Stimulated activated CD4-positive, alpha-beta T cell treated with anti-CD3 and anti-CD28 coated beads, Interleukin-15, amount 100 ng/mL, for 48 hours (primary cell): Measurements from ENCODE around the gene COX11.

Source experiments
- DNase-seq, 2 donors: peaks; one replicate each; pipeline ENCODE4 v3.0.0-alpha.2; 2020; ENCODE audit warnings: low read depth in 2 of 2

Gene COX11

DNA sequence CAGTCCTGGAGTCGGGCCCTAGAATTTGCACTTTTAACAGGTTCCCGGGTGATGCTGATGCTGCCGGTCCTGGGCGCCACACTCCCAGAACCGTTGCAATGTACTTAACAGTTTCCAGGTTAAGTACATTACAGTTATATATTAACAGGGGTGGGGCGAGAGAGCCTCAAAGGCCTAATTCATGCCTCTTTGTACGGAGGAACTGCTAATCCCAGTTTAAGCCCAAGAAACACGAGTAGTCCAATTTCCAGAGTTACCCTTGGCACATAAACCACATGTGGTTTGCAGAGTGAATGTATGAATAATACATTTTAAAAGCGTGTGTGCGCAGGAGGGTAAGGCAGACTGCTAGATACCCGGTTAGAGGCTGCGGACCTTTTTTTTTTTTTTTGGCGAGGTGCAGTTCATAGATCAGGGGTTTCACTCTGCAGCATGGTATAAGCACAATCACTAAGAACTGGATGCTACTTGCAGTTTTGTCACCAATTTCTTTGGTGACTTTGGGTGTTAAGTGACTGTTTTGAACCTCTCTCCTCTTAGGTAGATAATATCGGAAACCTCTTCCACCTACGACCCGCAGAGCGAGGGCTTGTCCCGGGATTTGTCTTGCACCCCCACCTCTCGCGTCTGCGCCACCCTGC is 713 bp downstream of the COX11 start:
- peak in 1 of 2 donors; percentile 40 for DNase-seq

- DNase-seq, result no peak
Observed at GRCh38 chr17:54956791-54957190, 11.7 kb downstream of the COX11 start.

DNA sequence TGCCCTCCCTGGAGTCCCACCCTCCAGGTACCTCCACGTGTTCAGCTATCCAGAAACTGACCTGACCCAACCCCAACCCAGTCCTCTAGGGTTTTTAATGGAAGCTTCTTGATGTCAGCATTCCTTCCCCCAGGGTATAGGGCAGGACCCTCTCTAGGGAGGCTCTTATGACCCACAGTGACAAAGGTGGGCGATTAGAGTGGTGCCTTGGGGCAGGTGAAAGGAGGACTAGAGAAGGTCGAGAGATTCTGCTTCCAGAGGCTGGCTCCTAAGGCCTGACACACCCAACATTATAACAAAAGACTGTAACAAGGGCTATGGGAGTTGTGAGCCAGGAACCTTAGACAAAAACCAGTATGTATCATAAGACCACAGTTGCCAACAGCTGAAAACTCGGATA is 17.2 kb downstream of the COX11 start:
- DNase-seq, result no peak

DNA sequence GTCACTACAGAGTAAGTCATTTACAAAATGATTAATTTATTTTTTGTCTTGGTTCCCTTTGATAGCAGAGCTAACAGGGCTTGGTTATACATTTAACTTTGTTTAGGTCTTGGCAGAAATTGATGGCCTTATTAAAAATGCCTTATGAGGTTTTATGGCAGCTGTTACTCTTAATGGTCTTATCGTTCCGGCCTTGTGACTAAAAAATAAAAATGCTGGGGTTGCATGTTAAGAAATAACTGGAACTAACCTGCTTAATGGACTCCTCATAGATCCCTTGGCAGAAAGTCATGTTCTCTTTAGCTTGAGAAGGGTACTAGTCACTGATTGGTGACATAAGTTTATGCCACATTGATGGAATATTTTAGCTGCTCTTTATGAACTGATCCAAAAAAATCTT is 18.3 kb downstream of the COX11 start:
- no peak for DNase-seq

DNA sequence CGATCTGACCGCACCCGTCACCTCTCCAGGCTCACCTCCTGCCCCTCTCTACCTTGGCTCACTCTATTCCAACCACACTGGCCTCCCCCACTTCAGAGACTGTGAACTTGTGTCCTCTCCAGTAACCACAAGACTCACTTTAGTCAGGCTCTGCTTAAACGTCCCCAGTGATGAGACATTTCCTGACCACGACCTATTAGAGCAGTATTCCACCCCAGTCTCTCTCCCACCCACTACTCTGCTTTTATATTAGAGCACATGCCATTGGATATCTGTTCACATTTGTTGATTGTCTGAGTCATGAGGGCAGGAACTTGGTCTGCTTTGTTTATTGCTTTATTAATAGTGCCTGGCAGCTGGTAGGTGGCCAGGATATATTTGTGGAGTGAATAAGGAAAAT is 20.1 kb downstream of the COX11 start:
- DNase-seq, result no peak

GRCh38 chr17:54947396-54947795 is 21.1 kb downstream of the COX11 start:
- DNase-seq, result no peak

GRCh38 chr17:54945671-54946070 is 22.8 kb downstream of the COX11 start:
- no peak for DNase-seq

- no peak for DNase-seq
Observed at GRCh38 chr17:54945231-54945630, 23.2 kb downstream of the COX11 start.

- no peak for DNase-seq
Observed at GRCh38 chr17:54944796-54945195, 23.7 kb downstream of the COX11 start.

GRCh38 chr17:54941285-54941684 is 27.2 kb downstream of the COX11 start:
- no peak for DNase-seq

- no peak for DNase-seq
Observed at GRCh38 chr17:54937426-54937825, 31.0 kb downstream of the COX11 start.

GRCh38 chr17:54937018-54937417 is 31.4 kb downstream of the COX11 start:
- DNase-seq, result no peak

DNA sequence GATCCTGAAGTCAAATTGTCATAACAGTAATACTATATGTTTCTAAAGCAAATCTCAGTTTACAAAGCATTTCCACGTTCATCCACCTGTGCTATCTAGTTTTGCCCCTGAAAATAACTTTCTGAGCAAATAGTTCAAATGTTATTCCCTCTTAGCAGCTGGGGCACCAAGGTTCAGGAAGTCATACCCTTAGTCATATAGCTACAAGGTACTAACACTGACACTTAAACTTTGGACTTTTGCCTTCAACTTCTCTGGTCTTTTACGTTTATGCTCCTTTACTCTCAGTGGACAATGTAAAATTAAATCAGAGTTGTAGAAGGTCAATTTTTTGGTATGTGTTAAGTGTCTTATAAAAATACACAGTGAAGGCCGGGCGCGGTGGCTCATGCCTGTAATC is 33.0 kb downstream of the COX11 start:
- no peak for DNase-seq

DNA sequence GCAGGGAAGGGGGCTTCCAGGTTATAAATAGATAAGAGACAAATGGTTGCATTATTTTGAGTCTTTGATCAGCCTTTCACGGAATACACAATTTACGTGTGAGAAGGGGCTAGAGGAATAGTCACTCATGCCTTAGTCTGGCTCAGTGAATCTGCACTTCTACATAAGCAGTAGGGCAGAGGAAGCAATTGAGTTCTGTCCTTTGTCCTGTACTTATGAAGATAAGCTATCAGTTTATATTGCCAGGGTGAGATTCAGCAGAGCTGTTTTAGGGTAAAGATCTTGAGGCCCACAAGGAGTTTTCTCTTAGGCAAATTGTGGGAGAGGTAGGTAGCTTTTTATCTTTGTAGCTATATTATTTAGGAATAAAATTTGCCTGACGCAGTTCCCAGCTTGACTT is 34.5 kb downstream of the COX11 start:
- DNase-seq, result no peak

DNA sequence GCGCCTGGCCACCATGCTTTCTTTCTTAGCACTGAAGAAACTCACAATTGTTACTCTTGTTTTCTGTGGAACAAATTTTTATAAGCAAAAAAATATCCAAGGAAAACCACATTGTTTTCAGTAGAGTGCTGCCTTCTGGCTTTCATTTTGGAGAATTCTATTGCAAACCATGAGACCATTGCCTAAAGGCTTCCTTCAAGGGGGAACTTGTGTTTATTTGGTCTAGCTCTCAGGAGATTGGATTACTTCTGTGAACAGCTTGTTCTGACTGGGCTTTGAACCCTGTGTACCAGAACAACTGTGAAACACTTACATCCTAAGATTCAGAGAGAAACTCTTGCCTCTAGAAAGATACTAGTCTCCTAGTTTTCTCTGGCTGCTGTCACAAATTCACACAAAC is 35.7 kb downstream of the COX11 start:
- no peak for DNase-seq

DNA sequence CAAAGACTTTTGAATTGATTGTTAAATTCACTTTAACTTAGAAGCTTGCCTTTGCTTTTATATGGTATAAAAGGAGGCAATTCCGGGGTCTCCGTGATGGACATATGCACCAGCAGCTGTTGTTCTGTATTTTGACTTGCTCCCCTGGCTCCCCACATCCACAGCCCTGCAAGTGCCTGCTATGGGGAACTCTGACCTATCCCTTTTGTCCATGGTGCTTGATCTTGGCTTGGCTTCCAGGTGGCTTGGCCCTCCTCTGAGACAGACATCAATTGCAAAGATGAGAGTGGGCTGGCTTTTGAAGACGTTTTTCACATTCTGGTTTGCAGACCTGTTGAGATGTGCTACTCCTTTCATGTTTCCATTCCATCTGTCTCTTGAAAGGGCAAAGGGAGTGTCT is 40.9 kb downstream of the COX11 start:
- no peak for DNase-seq

- DNase-seq, result no peak
Observed at GRCh38 chr17:54924405-54924804, 44.0 kb downstream of the COX11 start.

DNA sequence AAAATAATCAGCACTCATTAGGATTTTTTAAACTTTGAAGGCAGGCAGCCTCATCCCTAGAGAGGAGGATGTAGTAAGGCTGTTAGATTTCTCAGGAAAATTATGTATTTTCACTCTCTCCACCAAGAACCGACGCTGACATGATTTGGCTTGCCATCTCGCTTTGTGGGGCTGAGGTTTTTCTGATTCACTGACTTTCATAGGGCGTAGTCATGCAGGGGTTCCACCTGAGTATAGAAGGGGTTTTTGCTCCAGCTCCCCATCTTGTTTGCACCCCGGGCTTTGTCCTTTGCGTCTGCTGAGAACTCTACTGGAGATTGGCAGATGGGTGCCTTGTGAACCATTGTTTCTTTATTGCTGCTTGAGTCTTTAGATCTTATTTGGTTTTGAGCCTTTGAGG is 47.6 kb downstream of the COX11 start:
- no peak for DNase-seq

GRCh38 chr17:54919425-54919824 is 49.0 kb downstream of the COX11 start:
- DNase-seq, result no peak

GRCh38 chr17:54916721-54917120 is 51.7 kb downstream of the COX11 start:
- DNase-seq, result no peak
